ENCODE data around the gene CIDEB.

- TF ChIP-seq, protein P1, sequence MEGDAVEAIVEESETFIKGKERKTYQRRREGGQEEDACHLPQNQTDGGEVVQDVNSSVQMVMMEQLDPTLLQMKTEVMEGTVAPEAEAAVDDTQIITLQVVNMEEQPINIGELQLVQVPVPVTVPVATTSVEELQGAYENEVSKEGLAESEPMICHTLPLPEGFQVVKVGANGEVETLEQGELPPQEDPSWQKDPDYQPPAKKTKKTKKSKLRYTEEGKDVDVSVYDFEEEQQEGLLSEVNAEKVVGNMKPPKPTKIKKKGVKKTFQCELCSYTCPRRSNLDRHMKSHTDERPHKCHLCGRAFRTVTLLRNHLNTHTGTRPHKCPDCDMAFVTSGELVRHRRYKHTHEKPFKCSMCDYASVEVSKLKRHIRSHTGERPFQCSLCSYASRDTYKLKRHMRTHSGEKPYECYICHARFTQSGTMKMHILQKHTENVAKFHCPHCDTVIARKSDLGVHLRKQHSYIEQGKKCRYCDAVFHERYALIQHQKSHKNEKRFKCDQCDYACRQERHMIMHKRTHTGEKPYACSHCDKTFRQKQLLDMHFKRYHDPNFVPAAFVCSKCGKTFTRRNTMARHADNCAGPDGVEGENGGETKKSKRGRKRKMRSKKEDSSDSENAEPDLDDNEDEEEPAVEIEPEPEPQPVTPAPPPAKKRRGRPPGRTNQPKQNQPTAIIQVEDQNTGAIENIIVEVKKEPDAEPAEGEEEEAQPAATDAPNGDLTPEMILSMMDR (IDR thresholded peaks at IDR 0.05): no peak
- TF ChIP-seq POLR2A (IDR thresholded peaks at IDR 0.05): no peak
These were observed 17.0 kb downstream of the CIDEB start for GRCh38 chr14:24290746-24291145.

Measured in body of pancreas (tissue), 4 donors.